Measurements from ENCODE around the gene WDR3.

DNA sequence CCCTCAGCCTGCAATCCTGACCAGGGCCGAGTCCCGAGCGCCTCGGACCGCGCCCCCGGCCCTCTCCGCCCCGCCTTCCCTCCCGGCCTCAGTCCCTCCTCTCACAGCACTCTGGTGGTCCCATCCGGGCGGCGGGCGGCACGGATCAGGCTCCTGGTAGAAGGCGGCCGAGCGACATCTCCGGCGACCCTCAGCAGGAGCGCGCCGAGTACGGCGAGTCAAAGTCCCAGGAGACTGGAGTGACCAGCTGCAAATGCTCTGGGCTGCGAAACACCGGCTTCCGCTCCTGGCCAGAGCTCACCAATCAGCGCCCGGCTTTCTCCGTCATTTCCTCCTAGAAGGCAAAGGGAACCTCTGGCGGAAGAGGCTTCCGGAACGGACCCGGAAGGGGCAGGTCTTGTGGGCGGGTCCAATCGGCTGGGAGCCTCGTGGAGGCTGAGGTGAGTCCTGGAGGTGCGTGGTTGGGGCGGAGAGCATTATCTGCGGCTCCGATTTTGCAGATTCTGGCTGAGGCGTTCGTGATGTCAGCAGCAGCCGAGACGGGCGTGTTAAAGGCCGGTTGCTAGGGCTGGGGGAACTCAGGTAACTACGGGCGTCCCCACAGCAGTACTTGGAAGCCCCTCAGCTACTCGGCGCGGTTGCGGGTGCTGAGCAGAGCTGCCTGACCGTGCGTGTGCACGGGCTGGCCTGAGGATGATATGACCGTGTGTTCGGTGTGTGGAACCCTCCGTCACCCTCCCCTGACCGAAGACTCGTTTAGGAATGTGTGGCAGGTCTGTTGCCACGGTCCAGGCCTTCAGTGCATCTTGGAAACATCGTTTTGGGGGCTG, at the start of gene WDR3, which contains the start of gene GDAP2:
- TF ChIP-seq ZNF274 (IDR thresholded peaks at IDR 0.05; ENCODE audit: low read depth, low read length) (no peak), YY1 (IDR thresholded peaks at IDR 0.05; ENCODE audit: insufficient read depth, insufficient read length) (no peak)
